IMR-90 (cell line): ENCODE measurements around the gene REXO1. TPM values are rescaled to one million over a fixed set of nuclear protein-coding genes. Genes with fewer than 3 reads are reported as not detected.

Experiments
- ATAC-seq: fragments of 200-7000 bp; cut with Tn5 transposase; 2 replicates; pipeline ENCODE4 v1.9.1; 2020; ENCODE audit warnings: low read depth, mild to moderate bottlenecking, moderate library complexity
- BruUV-seq: library from RNA; stranded (reverse); fragments of 400-500 nt; replicated peaks from 2 replicates; lab custom pipeline; 2021; lab: Mats Ljungman, UMichigan
- CTCF ChIA-PET: fragments of 300-600 bp; formaldehyde crosslinking; extraction: SDS; loops from one replicate; lab custom pipeline; 2021; ENCODE audit warnings: antibody characterized with exemption; lab: Yijun Ruan, JAX
- POLR2A ChIA-PET: fragments of 300-600 bp; sonication (Branson Sonifier 250); formaldehyde crosslinking; loops from one replicate; lab custom pipeline; 2022; ENCODE audit warnings: antibody characterized with exemption; ENCODE audit not compliant: unreplicated experiment; lab: Charles Lee
- DNase-seq: peaks from one replicate; pipeline ENCODE4 v3.0.0; 2013
- H2AFZ ChIP-seq: replicated peaks from 2 replicates; pipeline ENCODE3; 2013; ENCODE audit warnings: low read length, mild to moderate bottlenecking; ENCODE audit not compliant: poor library complexity
- H2AK5ac ChIP-seq: 2 replicates; pipeline ENCODE4 v1.6.1; 2013; ENCODE audit warnings: low read depth, low read length, inconsistent platforms
- H2AK9ac ChIP-seq: replicated peaks from 2 replicates; pipeline ENCODE3; 2013; ENCODE audit warnings: mild to moderate bottlenecking, low read depth, low read length, moderate library complexity; ENCODE audit not compliant: poor library complexity
- H2BK120ac ChIP-seq: 2 replicates; pipeline ENCODE4 v1.6.1; 2013; ENCODE audit warnings: low read depth, low read length, inconsistent platforms
- H2BK15ac ChIP-seq: 3 replicates; pipeline ENCODE4 v1.6.1; 2013; ENCODE audit warnings: low read depth, low read length, inconsistent platforms
- H2BK20ac ChIP-seq: 2 replicates; pipeline ENCODE4 v1.6.1; 2013; ENCODE audit warnings: low read depth, mild to moderate bottlenecking, inconsistent platforms, low read length, moderate library complexity
- H2BK5ac ChIP-seq: 2 replicates; pipeline ENCODE4 v1.6.1; 2013; ENCODE audit warnings: mild to moderate bottlenecking, low read depth, low read length, inconsistent platforms; ENCODE audit not compliant: poor library complexity, severe bottlenecking
- H3K14ac ChIP-seq: replicated peaks from 2 replicates; pipeline ENCODE4 v1.6.1; 2013; ENCODE audit warnings: low read depth, low read length, inconsistent platforms
- H3K18ac ChIP-seq: 2 replicates; pipeline ENCODE4 v1.6.1; 2013; ENCODE audit warnings: low read depth, low read length, control low read depth
- H3K23ac ChIP-seq: 2 replicates; pipeline ENCODE4 v1.6.1; 2013; ENCODE audit warnings: low read depth, low read length, inconsistent platforms
- H3K27ac ChIP-seq: 2 replicates; pipeline ENCODE4 v1.5.1; 2013; ENCODE audit warnings: mild to moderate bottlenecking, control low read depth, low read length; ENCODE audit not compliant: insufficient read depth
- H3K27me3 ChIP-seq: 2 replicates; pipeline ENCODE4 v1.6.1; 2013; ENCODE audit warnings: low read length; ENCODE audit not compliant: control insufficient read depth, insufficient read depth
- H3K36me3 ChIP-seq: 2 replicates; pipeline ENCODE4 v1.6.1; 2013; ENCODE audit warnings: low read length, mixed read lengths; ENCODE audit not compliant: control insufficient read depth, insufficient read depth
- H3K4ac ChIP-seq: 2 replicates; pipeline ENCODE4 v1.6.1; 2013; ENCODE audit warnings: low read depth, low read length, inconsistent platforms
- H3K4me1 ChIP-seq: 2 replicates; pipeline ENCODE4 v1.6.1; 2013; ENCODE audit warnings: low read length, mixed read lengths; ENCODE audit not compliant: control insufficient read depth, insufficient read depth
- H3K4me2 ChIP-seq: 2 replicates; pipeline ENCODE4 v1.6.1; 2013; ENCODE audit warnings: low read depth, mild to moderate bottlenecking, control low read depth, low read length, moderate library complexity
- H3K4me3 ChIP-seq: 2 replicates; pipeline ENCODE4 v1.5.1; 2013; ENCODE audit warnings: low read depth, mild to moderate bottlenecking, control low read depth, low read length, moderate library complexity; ENCODE audit not compliant: insufficient read depth
- H3K56ac ChIP-seq: 2 replicates; pipeline ENCODE4 v1.6.1; 2013; ENCODE audit warnings: low read length, inconsistent platforms; ENCODE audit not compliant: insufficient read depth; ENCODE audit errors: extremely low read depth
- H3K79me1 ChIP-seq, 2 experiments: 2 replicates each; pipeline ENCODE4 v1.6.1; 2013; ENCODE audit warnings: low read length in 2 of 2, inconsistent platforms in 1 of 2, low read depth in 1 of 2
- H3K9ac ChIP-seq: 2 replicates; pipeline ENCODE4 v1.6.1; 2013; ENCODE audit warnings: low read depth, low read length, control low read depth
- H3K9me1 ChIP-seq: 2 replicates; pipeline ENCODE4 v1.6.1; 2013; ENCODE audit warnings: low read length, inconsistent platforms; ENCODE audit not compliant: insufficient read depth
- H3K9me3 ChIP-seq: 2 replicates; pipeline ENCODE4 v1.6.1; 2013; ENCODE audit warnings: low read length; ENCODE audit not compliant: control insufficient read depth, insufficient read depth
- H4K20me1 ChIP-seq: 2 replicates; pipeline ENCODE4 v1.6.1; 2013; ENCODE audit warnings: low read length, inconsistent platforms; ENCODE audit not compliant: insufficient read depth
- H4K5ac ChIP-seq: 2 replicates; pipeline ENCODE4 v1.6.1; 2013; ENCODE audit warnings: mild to moderate bottlenecking, low read depth, low read length, control low read depth
- H4K8ac ChIP-seq, 2 experiments: 2 replicates each; pipeline ENCODE4 v1.6.1; 2013; ENCODE audit warnings: low read depth in 2 of 2, low read length in 2 of 2, control low read depth in 1 of 2, inconsistent platforms in 1 of 2
- H4K91ac ChIP-seq: 2 replicates; pipeline ENCODE4 v1.6.1; 2013; ENCODE audit warnings: low read depth, low read length, inconsistent platforms; ENCODE audit not compliant: insufficient read depth
- CHD1 ChIP-seq: IDR thresholded peaks from 2 replicates; pipeline ENCODE4 v1.6.1; 2012; ENCODE audit warnings: low read depth, low read length, improper control_type of control experiment
- MAZ ChIP-seq: IDR thresholded peaks from 2 replicates; pipeline ENCODE4 v1.6.1; 2012; ENCODE audit warnings: low read depth, mild to moderate bottlenecking, low read length, improper control_type of control experiment, moderate library complexity, borderline replicate concordance
- WGBS, 2 experiments: methylation state at CpG; one replicate each; pipeline versions ENCODE4 v1.1.5 to v1.1.7; 2013; ENCODE audit warnings: missing lambda C conversion rate in 2 of 2; ENCODE audit not compliant: insufficient read length in 1 of 2; ENCODE audit errors: extremely low coverage in 2 of 2; 5-methylcytosine and 5-hydroxymethylcytosine counted together
- dilution Hi-C: fragments of 300-500 bp; cut with HindIII; formaldehyde crosslinking; loops from one replicate; pipeline ENCODE4 v1.14.3; 2018; ENCODE audit warnings: low sequenced_read_pairs; ENCODE audit not compliant: unreplicated experiment
- in situ Hi-C: fragments of 300-500 bp; cut with MboI; formaldehyde crosslinking; loops from 3 replicates; pipeline ENCODE4 v1.14.3; 2019; ENCODE audit warnings: low sequenced_read_pairs, inconsistent platforms, mixed read lengths
- intact Hi-C: fragments of 100-400 bp; cut with micrococcal nuclease; formaldehyde crosslinking; loops from 2 replicates; pipeline ENCODE4 v1.10.0; 2022
- polyA plus RNA-seq, 3 experiments: library from polyadenylated mRNA; depleted of rRNA; stranded (reverse); fragments of >200 nt; gene quantifications; 2 replicates each; pipeline ENCODE4 v1.2.3, GENCODE V29; 2012; ENCODE audit warnings: low replicate concordance in 1 of 3
- total RNA-seq: library from RNA; depleted of rRNA; stranded (reverse); fragments of >200 nt; gene quantifications from 2 replicates; pipeline ENCODE4 v1.2.3, GENCODE V29; 2012

The REXO1 gene
- total and polyA plus RNA-seq, 2 of the 4 experiments (the other 2 are of a cell fraction), result 1.4 to 63.7 TPM

- ATAC-seq, result no peak
- Histone ChIP-seq H4K20me1 (no peaks in the 10 kb centered on the region), H3K9me1 (peaks cover 1% of the 10 kb centered on the region; the same call in 1 of the 2 replicates), H3K9ac (no peak overlapping the region), H3K27me3 (no peaks in the 10 kb centered on the region), H3K23ac (no peak overlapping the region), H2BK20ac (no peak overlapping the region), H3K79me1 (peaks cover 0 to 1% of the 10 kb centered on the region in 2 experiments; a peak in 1 of 4 replicates), H2AK9ac (no peak overlapping the region), H2BK5ac (no peak overlapping the region), H3K27ac (no peak overlapping the region), H3K56ac (no peak overlapping the region), H4K91ac (no peak overlapping the region), H3K14ac (no peak overlapping the region), H3K4me2 (no peak overlapping the region), H3K36me3 (peaks cover 17% of the 10 kb centered on the region), H3K4me3 (no peak overlapping the region), H3K4me1 (peaks cover 1% of the 10 kb centered on the region), H2AFZ (no peak overlapping the region), H4K5ac (no peak overlapping the region), H2BK15ac (no peak overlapping the region), H3K4ac (no peak overlapping the region), H3K18ac (no peak overlapping the region), H2AK5ac (no peak overlapping the region), H3K9me3 (no peaks in the 10 kb centered on the region), H4K8ac (no peak overlapping the region), H2BK120ac (no peak overlapping the region)
- 79% methylated on average over 30 of the region's 45 CpGs; no CpG with 5 or more reads in 1 of the 2 experiments for WGBS, 2 experiments
- dilution Hi-C loops (no loop called here), in situ Hi-C loops (no loop called here), intact Hi-C loops (no loop called here)
- no peak for DNase-seq
- TF ChIP-seq MAZ (no peak), CHD1 (no peak)
- CTCF ChIA-PET, result no interaction called here
- BruUV-seq, result no TSS peak
- POLR2A ChIA-PET, result no interaction called here
Measured at GRCh38 chr19:1806184-1807029, 41.9 kb downstream of the REXO1 start.
